Measurements from ENCODE around the gene GLI2. TPM values are rescaled to one million over a fixed set of nuclear protein-coding genes. Genes with fewer than 3 reads are reported as not detected.
A peak's percentile ranks its signal among the peaks of the same experiment; 100 is the strongest.

Gene GLI2
- total and polyA plus RNA-seq, 2 of the 4 experiments (the other 2 are of a cell fraction) = 3.8 to 26.0 TPM

GRCh38 chr2:120729406-120730399 lies 6.0 kb upstream of the GLI2 start:
- H3K4ac ChIP-seq (ENCODE audit: low read depth, low read length) = peak overlapping the region; percentile 74
- intact Hi-C loops (cut with micrococcal nuclease) (no loop called here), dilution Hi-C loops (cut with HindIII; ENCODE audit: low sequenced_read_pairs, unreplicated experiment) (no loop called here), in situ Hi-C loops (cut with MboI; ENCODE audit: low sequenced_read_pairs) (loop anchor here (10.0 kb wide), 1 partner anchor 85 kb away; no protein-coding TSS in a partner anchor)
- ATAC-seq (ENCODE audit: low read depth) (peak; percentile 91), DNase-seq (peak; percentile 88)
- H4K8ac ChIP-seq (ENCODE audit: low read depth in 2 of 2, low read length in 2 of 2) = peak overlapping the region in 1 of 2 experiments; percentile 74; a peak in 2 of 4 replicates
- no CpG with 5 or more reads among the region's 8 CpGs for WGBS, 2 experiments (ENCODE audit: extremely low coverage in 2 of 2, insufficient read length in 1 of 2)
- H3K18ac ChIP-seq (ENCODE audit: low read depth, low read length) = peak overlapping the region; percentile 37; the same call in 1 of the 2 replicates
- CTCF ChIA-PET = no interaction called here
- peak overlapping the region; percentile 74 for H2AK9ac ChIP-seq (replicated peaks; ENCODE audit: low read depth, low read length, poor library complexity)
- no peaks in the 10 kb centered on the region for H4K20me1 ChIP-seq (ENCODE audit: insufficient read depth, low read length)
- H2BK120ac ChIP-seq (ENCODE audit: low read depth, low read length) = peak overlapping the region; percentile 87
- peak overlapping the region; percentile 8; the same call in 2 of the 3 replicates for H2BK15ac ChIP-seq (ENCODE audit: low read depth, low read length)
- peak overlapping the region; percentile 66; the same call in 1 of the 2 replicates for H3K23ac ChIP-seq (ENCODE audit: low read depth, low read length)
- H3K4me2 ChIP-seq (ENCODE audit: low read depth, low read length) = peak overlapping the region; percentile 66
- H3K9me3 ChIP-seq (ENCODE audit: control insufficient read depth, insufficient read depth, low read length) = peaks cover 3% of the 10 kb centered on the region
- peak overlapping the region; percentile 31 for H3K27ac ChIP-seq (ENCODE audit: insufficient read depth, low read length)
- H3K56ac ChIP-seq (ENCODE audit: extremely low read depth, insufficient read depth, low read length) = peak overlapping the region; percentile 22
- peaks cover 20% of the 10 kb centered on the region for H3K4me1 ChIP-seq (ENCODE audit: control insufficient read depth, insufficient read depth, low read length)
- H2AFZ ChIP-seq (replicated peaks; ENCODE audit: low read length, poor library complexity) = peak overlapping the region; percentile 74
- peak overlapping the region; percentile 66 for H2AK5ac ChIP-seq (ENCODE audit: low read depth, low read length)
- POLR2A ChIA-PET (ENCODE audit: unreplicated experiment) = no interaction called here
- BruUV-seq (replicated peaks) = no TSS peak
- peak overlapping the region; percentile 79 for H2BK20ac ChIP-seq (ENCODE audit: low read depth, low read length)
- H3K9me1 ChIP-seq (ENCODE audit: insufficient read depth, low read length) = peaks cover 14% of the 10 kb centered on the region
- TF ChIP-seq MAZ (IDR thresholded peaks at IDR 0.05; ENCODE audit: borderline replicate concordance, low read depth, low read length) (no peak; the same call in 1 of the 2 replicates), POLR2A (IDR thresholded peaks at IDR 0.05; ENCODE audit: low read depth, low read length) (no peak), BHLHE40 (IDR thresholded peaks at IDR 0.05; ENCODE audit: low read depth, low read length) (no peak), MXI1 (IDR thresholded peaks at IDR 0.05; ENCODE audit: borderline replicate concordance, low read depth, low read length) (no peak), CEBPB (IDR thresholded peaks at IDR 0.05; ENCODE audit: low read depth, low read length) (no peak), FOS (IDR thresholded peaks at IDR 0.05; ENCODE audit: low read depth, low read length) (peak; percentile 85), RAD21 (IDR thresholded peaks at IDR 0.05; ENCODE audit: low read length) (no peak), CHD1 (IDR thresholded peaks at IDR 0.05; ENCODE audit: low read depth, low read length) (no peak)
- H2BK5ac ChIP-seq (ENCODE audit: low read depth, low read length, poor library complexity, severe bottlenecking) = peak overlapping the region; percentile 66
- peak overlapping the region; percentile 64 for H4K91ac ChIP-seq (ENCODE audit: insufficient read depth, low read depth, low read length)
- H3K9ac ChIP-seq (ENCODE audit: low read depth, low read length) = no peak overlapping the region; the same call in 1 of the 2 replicates
- no peaks in the 10 kb centered on the region for H3K27me3 ChIP-seq (ENCODE audit: control insufficient read depth, insufficient read depth, low read length)
- H3K36me3 ChIP-seq (ENCODE audit: control insufficient read depth, insufficient read depth, low read length) = no peaks in the 10 kb centered on the region
- peaks cover 10 to 22% of the 10 kb centered on the region in 2 experiments for H3K79me1 ChIP-seq (ENCODE audit: low read depth in 1 of 2, low read length in 2 of 2)
- peak overlapping the region; percentile 31; the same call in 1 of the 2 replicates for H4K5ac ChIP-seq (ENCODE audit: low read depth, low read length)
- H3K14ac ChIP-seq (replicated peaks; ENCODE audit: low read depth, low read length) = peak overlapping the region; percentile 73
- no peak overlapping the region for H3K4me3 ChIP-seq (ENCODE audit: insufficient read depth, low read depth, low read length)

Data from IMR-90 (cell line).